Measurements from ENCODE around the gene GSG1L. TPM values are rescaled to one million over a fixed set of nuclear protein-coding genes. Genes with fewer than 3 reads are reported as not detected.

The GSG1L gene
- total RNA-seq, 1 donor: not detected

DNA sequence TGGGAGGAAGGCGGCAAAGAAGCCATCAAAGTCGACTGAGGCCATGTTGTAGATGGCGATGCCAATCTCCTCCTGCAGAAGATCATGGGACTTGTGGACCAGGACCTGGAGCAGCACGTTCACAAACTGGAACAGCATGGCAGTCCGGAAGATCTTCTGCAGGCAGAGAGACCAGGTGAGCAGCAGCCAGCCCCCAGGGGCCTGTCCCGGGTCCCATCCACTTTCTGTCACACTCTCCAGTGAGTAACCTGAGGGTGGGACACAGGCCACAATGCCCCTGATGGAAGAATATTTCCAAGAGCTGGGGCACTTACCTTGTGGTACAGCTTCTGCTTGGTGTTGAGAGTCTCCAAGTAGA, 38.0 kb upstream of the GSG1L start:
- Histone ChIP-seq H3K4me1 (ENCODE audit: insufficient read depth, low read length) (no peaks in the 10 kb centered on the region), H3K27me3 (ENCODE audit: insufficient read depth, low read length) (no peaks in the 10 kb centered on the region), H3K36me3 (ENCODE audit: insufficient read depth, low read length) (peaks cover 91% of the 10 kb centered on the region), H3K4me3 (ENCODE audit: insufficient read depth, low read length) (no peak overlapping the region), H3K27ac (ENCODE audit: low read depth, low read length) (no peak overlapping the region), H2AFZ (ENCODE audit: low read length) (no peak overlapping the region), H3K9me3 (ENCODE audit: low read depth, low read length) (no peaks in the 10 kb centered on the region), H3K4me2 (ENCODE audit: insufficient read depth, low read length) (no peak overlapping the region), H3K79me2 (ENCODE audit: insufficient read depth, low read length) (peaks cover 8% of the 10 kb centered on the region), H4K20me1 (ENCODE audit: insufficient read depth, low read length) (peaks cover 18% of the 10 kb centered on the region)
- no peak for DNase-seq (ENCODE audit: insufficient read length, low spot score, missing footprints)
- TF ChIP-seq CTCF (IDR thresholded peaks at IDR 0.05; ENCODE audit: extremely low read depth, low read depth, low read length): no peak

GRCh38 chr16:28100810-28101532, 37.5 kb upstream of the GSG1L start:
- H3K27ac ChIP-seq (ENCODE audit: low read depth, low read length): no peak overlapping the region
- no peak overlapping the region for H3K4me3 ChIP-seq (ENCODE audit: insufficient read depth, low read length)
- H2AFZ ChIP-seq (ENCODE audit: low read length): no peak overlapping the region
- no peak for TF ChIP-seq CTCF (IDR thresholded peaks at IDR 0.05; ENCODE audit: extremely low read depth, low read depth, low read length)
- H3K27me3 ChIP-seq (ENCODE audit: insufficient read depth, low read length): no peaks in the 10 kb centered on the region
- no peak overlapping the region for H3K4me2 ChIP-seq (ENCODE audit: insufficient read depth, low read length)
- H3K4me1 ChIP-seq (ENCODE audit: insufficient read depth, low read length): no peaks in the 10 kb centered on the region
- H3K79me2 ChIP-seq (ENCODE audit: insufficient read depth, low read length): peaks cover 8% of the 10 kb centered on the region
- H3K36me3 ChIP-seq (ENCODE audit: insufficient read depth, low read length): peaks cover 87% of the 10 kb centered on the region
- no peaks in the 10 kb centered on the region for H3K9me3 ChIP-seq (ENCODE audit: low read depth, low read length)
- peak; percentile 49 for DNase-seq (ENCODE audit: insufficient read length, low spot score, missing footprints)
- peaks cover 18% of the 10 kb centered on the region for H4K20me1 ChIP-seq (ENCODE audit: insufficient read depth, low read length)

- peaks cover 72% of the 10 kb centered on the region for H3K36me3 ChIP-seq (ENCODE audit: insufficient read depth, low read length)
- H3K4me1 ChIP-seq (ENCODE audit: insufficient read depth, low read length): no peaks in the 10 kb centered on the region
- no peak overlapping the region for H3K4me2 ChIP-seq (ENCODE audit: insufficient read depth, low read length)
- H3K27me3 ChIP-seq (ENCODE audit: insufficient read depth, low read length): no peaks in the 10 kb centered on the region
- peaks cover 18% of the 10 kb centered on the region for H4K20me1 ChIP-seq (ENCODE audit: insufficient read depth, low read length)
- peak; percentile 68 for DNase-seq (ENCODE audit: insufficient read length, low spot score, missing footprints)
- H3K4me3 ChIP-seq (ENCODE audit: insufficient read depth, low read length): no peak overlapping the region
- no peak for TF ChIP-seq CTCF (IDR thresholded peaks at IDR 0.05; ENCODE audit: extremely low read depth, low read depth, low read length)
- H3K27ac ChIP-seq (ENCODE audit: low read depth, low read length): no peak overlapping the region
- no peak overlapping the region for H2AFZ ChIP-seq (ENCODE audit: low read length)
- H3K79me2 ChIP-seq (ENCODE audit: insufficient read depth, low read length): peaks cover 8% of the 10 kb centered on the region
- H3K9me3 ChIP-seq (ENCODE audit: low read depth, low read length): no peaks in the 10 kb centered on the region
Observed at GRCh38 chr16:28098959-28099945, 35.7 kb upstream of the GSG1L start.

Measured in osteoblast (primary cell).